GM13976 (cell line): ENCODE measurements around the gene GPC6.

ENCODE experiments used
- DNase-seq: peaks from one replicate; pipeline ENCODE4 v3.0.0; 2012; ENCODE audit warnings: low spot score
- CTCF ChIP-seq: IDR thresholded peaks from 2 replicates; pipeline ENCODE4 v1.5.1; 2012; ENCODE audit warnings: borderline replicate concordance, mild to moderate bottlenecking; ENCODE audit not compliant: insufficient read depth; ENCODE audit errors: extremely low read depth, missing control alignments, control extremely low read depth
- in situ Hi-C: fragments of 300-500 bp; cut with MboI; formaldehyde crosslinking; loops from one replicate; pipeline ENCODE4 v1.12.0; 2022; ENCODE audit warnings: low sequenced_read_pairs, mixed read lengths, inconsistent platforms; ENCODE audit not compliant: unreplicated experiment

GPC6 gene

GRCh38 chr13:93984876-93985275 is 758.3 kb downstream of the GPC6 start:
- in situ Hi-C loops: no loop called here
- no peak for TF ChIP-seq CTCF
- no peak for DNase-seq

- in situ Hi-C loops: no loop called here
- DNase-seq: no peak
- no peak for TF ChIP-seq CTCF
These were observed 760.9 kb downstream of the GPC6 start for GRCh38 chr13:93987458-93987857.

GRCh38 chr13:93991569-93991968 is 765.0 kb downstream of the GPC6 start:
- in situ Hi-C loops: no loop called here
- no peak for TF ChIP-seq CTCF
- no peak for DNase-seq

- DNase-seq: no peak
- in situ Hi-C loops: no loop called here
- TF ChIP-seq CTCF: no peak
These were observed 769.9 kb downstream of the GPC6 start for GRCh38 chr13:93996481-93996880.

- no peak for TF ChIP-seq CTCF
- DNase-seq: no peak
- in situ Hi-C loops: no loop called here
These were observed 779.7 kb downstream of the GPC6 start for GRCh38 chr13:94006296-94006695.

GRCh38 chr13:94007072-94007471 is 780.5 kb downstream of the GPC6 start:
- no peak for TF ChIP-seq CTCF
- in situ Hi-C loops: no loop called here

GRCh38 chr13:94009701-94010100 is 783.1 kb downstream of the GPC6 start:
- no peak for TF ChIP-seq CTCF
- in situ Hi-C loops: no loop called here
- no peak for DNase-seq

More at GRCh38 chr13:94007072-94007471, 780.5 kb downstream of the GPC6 start:
- no peak for DNase-seq
